Body of pancreas (tissue), 4 donors: ENCODE results near the gene RALA.

Experiments used
- POLR2A ChIP-seq, 3 donors: fragments of 450-650 bp; IDR thresholded peaks; one replicate each; pipeline ENCODE4 v1.6.1; 2016; ENCODE audit warnings: antibody characterized with exemption in 3 of 3, mild to moderate bottlenecking in 2 of 3
- TF ChIP-seq, protein P1 (sequence below), 7 experiments: fragments of 450-650 bp in 4 of 7; fragments of 200-600 bp in 3 of 7; sonication (generic) in 3 of 7; IDR thresholded peaks; one replicate each; pipeline ENCODE4 v1.5.1; 2016 to 2019; ENCODE audit warnings: antibody characterized with exemption in 7 of 7

DNA sequence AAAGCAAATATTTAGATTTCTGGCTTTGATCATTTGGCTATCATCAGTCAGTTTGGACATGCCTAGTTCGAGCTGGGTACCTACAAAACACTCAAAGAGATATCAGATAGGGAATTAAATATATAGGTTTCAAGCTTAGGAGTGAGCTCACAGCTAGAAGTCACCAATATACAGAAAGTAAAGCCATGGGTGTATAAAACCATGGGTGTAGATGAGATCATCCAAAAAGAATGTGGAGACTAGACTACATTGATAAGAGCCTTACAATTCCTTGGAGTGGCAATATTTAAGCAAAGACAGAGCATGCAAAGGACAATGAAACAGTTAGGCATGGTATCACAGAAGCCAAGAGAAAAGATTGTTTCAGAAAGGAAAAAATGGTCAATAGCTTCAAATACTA, 7.2 kb upstream of the RALA start:
- TF ChIP-seq, protein P1, sequence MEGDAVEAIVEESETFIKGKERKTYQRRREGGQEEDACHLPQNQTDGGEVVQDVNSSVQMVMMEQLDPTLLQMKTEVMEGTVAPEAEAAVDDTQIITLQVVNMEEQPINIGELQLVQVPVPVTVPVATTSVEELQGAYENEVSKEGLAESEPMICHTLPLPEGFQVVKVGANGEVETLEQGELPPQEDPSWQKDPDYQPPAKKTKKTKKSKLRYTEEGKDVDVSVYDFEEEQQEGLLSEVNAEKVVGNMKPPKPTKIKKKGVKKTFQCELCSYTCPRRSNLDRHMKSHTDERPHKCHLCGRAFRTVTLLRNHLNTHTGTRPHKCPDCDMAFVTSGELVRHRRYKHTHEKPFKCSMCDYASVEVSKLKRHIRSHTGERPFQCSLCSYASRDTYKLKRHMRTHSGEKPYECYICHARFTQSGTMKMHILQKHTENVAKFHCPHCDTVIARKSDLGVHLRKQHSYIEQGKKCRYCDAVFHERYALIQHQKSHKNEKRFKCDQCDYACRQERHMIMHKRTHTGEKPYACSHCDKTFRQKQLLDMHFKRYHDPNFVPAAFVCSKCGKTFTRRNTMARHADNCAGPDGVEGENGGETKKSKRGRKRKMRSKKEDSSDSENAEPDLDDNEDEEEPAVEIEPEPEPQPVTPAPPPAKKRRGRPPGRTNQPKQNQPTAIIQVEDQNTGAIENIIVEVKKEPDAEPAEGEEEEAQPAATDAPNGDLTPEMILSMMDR (IDR thresholded peaks at IDR 0.05), result no peak
- TF ChIP-seq POLR2A (IDR thresholded peaks at IDR 0.05), result no peak
